H1 (cell line): Measurements from ENCODE around the gene LRCH1. TPM values are rescaled to one million over a fixed set of nuclear protein-coding genes. Genes with fewer than 3 reads are reported as not detected.

Source experiments
- CTCF ChIA-PET: fragments of 300-600 bp; sonication (Branson Sonifier 250); formaldehyde crosslinking; loops from one replicate; lab custom pipeline; 2021; ENCODE audit not compliant: partially characterized antibody; lab: Charles Lee
- POLR2A ChIA-PET: fragments of 300-600 bp; sonication (Branson Sonifier 250); formaldehyde crosslinking; loops from one replicate; lab custom pipeline; 2021; ENCODE audit warnings: inconsistent platforms; ENCODE audit not compliant: partially characterized antibody; lab: Charles Lee
- DNase-seq, 2 experiments: peaks; one replicate each; pipeline versions ENCODE4 v3.0.0 to v3.0.0-alpha.2; 2010 to 2022; ENCODE audit warnings: low spot score in 2 of 2, low read depth in 1 of 2, mixed read lengths in 1 of 2
- FAIRE-seq: peaks from 2 replicates; lab custom pipeline; 2011; peaks lifted over from hg19 to GRCh38; lab: Jason Lieb, UNC
- H2AFZ ChIP-seq: 2 replicates; pipeline ENCODE4 v1.8.1; 2012; ENCODE audit warnings: low read length, inconsistent platforms
- H2AK5ac ChIP-seq: 2 replicates; pipeline ENCODE4 v1.6.1; 2013; ENCODE audit warnings: low read depth, low read length
- H2BK120ac ChIP-seq: replicated peaks from 2 replicates; pipeline ENCODE3; 2013; ENCODE audit warnings: low read depth, low read length, inconsistent platforms
- H2BK12ac ChIP-seq: 2 replicates; pipeline ENCODE4 v1.6.1; 2013; ENCODE audit warnings: low read depth, low read length
- H2BK15ac ChIP-seq: 2 replicates; pipeline ENCODE4 v1.6.1; 2013; ENCODE audit warnings: low read length
- H2BK20ac ChIP-seq: 2 replicates; pipeline ENCODE4 v1.6.1; 2013; ENCODE audit warnings: low read length
- H2BK5ac ChIP-seq: 2 replicates; pipeline ENCODE4 v1.6.1; 2013; ENCODE audit warnings: low read depth, low read length
- H3K14ac ChIP-seq: 2 replicates; pipeline ENCODE4 v1.6.1; 2013; ENCODE audit warnings: inconsistent platforms; ENCODE audit not compliant: insufficient read length
- H3K18ac ChIP-seq: 2 replicates; pipeline ENCODE4 v1.6.1; 2013; ENCODE audit warnings: low read length; ENCODE audit errors: extremely low read depth
- H3K23ac ChIP-seq: 2 replicates; pipeline ENCODE4 v1.6.1; 2013; ENCODE audit warnings: inconsistent platforms; ENCODE audit not compliant: insufficient read length
- H3K23me2 ChIP-seq: 2 replicates; pipeline ENCODE4 v1.6.1; 2013; ENCODE audit warnings: low read depth, low read length
- H3K27ac ChIP-seq: 2 replicates; pipeline ENCODE4 v1.6.1; 2011; ENCODE audit warnings: low read depth, low read length, inconsistent platforms
- H3K27me3 ChIP-seq, 4 experiments: replicated peaks in 1 of 4; 1 replicate in 1 of 4; 2 replicates in 3 of 4; pipeline versions ENCODE4 v1.6.1 to v1.8.1; 2011 to 2013; ENCODE audit warnings: low read length in 3 of 4, mild to moderate bottlenecking in 3 of 4, inconsistent platforms in 2 of 4, mixed read lengths in 2 of 4, moderate library complexity in 1 of 4; ENCODE audit not compliant: control insufficient read depth in 3 of 4, insufficient read depth in 3 of 4; ENCODE audit errors: extremely low read depth in 1 of 4
- H3K36me3 ChIP-seq, 4 experiments: 2 replicates each; pipeline versions ENCODE4 v1.6.1 to v1.8.1; 2011 to 2013; ENCODE audit warnings: mild to moderate bottlenecking in 4 of 4, low read length in 3 of 4, moderate library complexity in 2 of 4, control low read depth in 1 of 4, inconsistent platforms in 1 of 4; ENCODE audit not compliant: insufficient read depth in 4 of 4, control insufficient read depth in 2 of 4
- H3K4ac ChIP-seq: replicated peaks from 2 replicates; pipeline ENCODE3; 2013; ENCODE audit warnings: low read length, low read depth, mixed read lengths, inconsistent platforms; ENCODE audit not compliant: insufficient read length
- H3K4me1 ChIP-seq, 4 experiments: replicated peaks in 1 of 4; 1 replicate in 1 of 4; 2 replicates in 3 of 4; pipeline versions ENCODE4 v1.6.1 to v1.8.1; 2011 to 2013; ENCODE audit warnings: low read length in 3 of 4, inconsistent platforms in 2 of 4, mixed read lengths in 1 of 4; ENCODE audit not compliant: insufficient read depth in 4 of 4, control insufficient read depth in 3 of 4
- H3K4me2 ChIP-seq, 2 experiments: 2 replicates each; pipeline versions ENCODE4 v1.6.1 to v1.8.1; 2011 to 2013; ENCODE audit warnings: low read depth in 2 of 2, low read length in 2 of 2, control low read depth in 1 of 2, inconsistent platforms in 1 of 2, mild to moderate bottlenecking in 1 of 2; ENCODE audit not compliant: insufficient read depth in 1 of 2
- H3K4me3 ChIP-seq, 4 experiments: fragments of 200-600, 300-600 bp in 1 of 4; sonication (generic), shearing (Covaris generic), sonication (Bioruptor Twin) in 1 of 4; 2 replicates each; pipeline versions ENCODE4 v1.5.1 to v1.8.1; 2011 to 2016; ENCODE audit warnings: low read length in 4 of 4, low read depth in 3 of 4, control low read depth in 2 of 4, inconsistent platforms in 2 of 4, mild to moderate bottlenecking in 2 of 4, mixed read lengths in 1 of 4, moderate library complexity in 1 of 4; ENCODE audit not compliant: insufficient read depth in 2 of 4; ENCODE audit errors: extremely low read depth in 1 of 4
- H3K56ac ChIP-seq: replicated peaks from 2 replicates; pipeline ENCODE3; 2013; ENCODE audit warnings: low read depth, mild to moderate bottlenecking, mixed read lengths, low read length, inconsistent platforms; ENCODE audit not compliant: insufficient read length
- H3K79me1 ChIP-seq: 2 replicates; pipeline ENCODE4 v1.6.1; 2013; ENCODE audit warnings: low read depth, low read length, control low read depth
- H3K79me2 ChIP-seq, 2 experiments: 2 replicates each; pipeline versions ENCODE4 v1.6.1 to v1.8.1; 2012 to 2013; ENCODE audit warnings: low read length in 2 of 2, mild to moderate bottlenecking in 2 of 2, inconsistent platforms in 1 of 2; ENCODE audit not compliant: insufficient read depth in 2 of 2, control insufficient read depth in 1 of 2
- H3K9ac ChIP-seq, 4 experiments: replicated peaks in 1 of 4; 1 replicate in 1 of 4; 2 replicates in 3 of 4; pipeline versions ENCODE4 v1.6.1 to v1.8.1; 2011 to 2013; ENCODE audit warnings: low read depth in 3 of 4, low read length in 3 of 4, control low read depth in 2 of 4, mild to moderate bottlenecking in 2 of 4, moderate library complexity in 2 of 4, inconsistent platforms in 1 of 4; ENCODE audit errors: extremely low read depth in 1 of 4
- H3K9me3 ChIP-seq, 2 experiments: 2 replicates each; pipeline versions ENCODE4 v1.6.1 to v1.8.1; 2012 to 2013; ENCODE audit warnings: mild to moderate bottlenecking in 2 of 2, moderate library complexity in 2 of 2, control low read depth in 1 of 2, inconsistent platforms in 1 of 2, low read depth in 1 of 2, low read length in 1 of 2, mixed read lengths in 1 of 2; ENCODE audit not compliant: insufficient read depth in 2 of 2
- H4K20me1 ChIP-seq, 2 experiments: replicated peaks in 1 of 2; 2 replicates each; pipeline versions ENCODE3 to v1.8.1; 2011 to 2013; ENCODE audit warnings: inconsistent platforms in 2 of 2, low read length in 2 of 2, mild to moderate bottlenecking in 1 of 2; ENCODE audit not compliant: insufficient read depth in 2 of 2, control insufficient read depth in 1 of 2
- H4K5ac ChIP-seq: 2 replicates; pipeline ENCODE4 v1.6.1; 2013; ENCODE audit warnings: low read length, low read depth, mixed read lengths, inconsistent platforms; ENCODE audit not compliant: insufficient read length
- H4K8ac ChIP-seq: 2 replicates; pipeline ENCODE4 v1.8.0; 2013; ENCODE audit warnings: mild to moderate bottlenecking, moderate library complexity, low read length, inconsistent platforms; ENCODE audit not compliant: insufficient read depth; ENCODE audit errors: extremely low read depth
- H4K91ac ChIP-seq: replicated peaks from 2 replicates; pipeline ENCODE3; 2013; ENCODE audit warnings: low read length, mixed read lengths, inconsistent platforms; ENCODE audit not compliant: insufficient read length
- ASH2L ChIP-seq: fragments of 200-600, 300-600 bp; sonication (generic); IDR thresholded peaks from one replicate; pipeline ENCODE4 v1.7.1; 2017; ENCODE audit warnings: low read length
- BCL11A ChIP-seq, 2 experiments: IDR thresholded peaks; one replicate each; pipeline ENCODE4 v1.6.1; 2011; ENCODE audit warnings: low read depth in 2 of 2, low read length in 2 of 2, mild to moderate bottlenecking in 2 of 2
- CHD1 ChIP-seq: IDR thresholded peaks from 2 replicates; pipeline ENCODE4 v1.6.1; 2012; ENCODE audit warnings: low read depth, low read length, improper control_type of control experiment
- CTCF ChIP-seq, 3 experiments: IDR thresholded peaks; 1 replicate in 2 of 3; 2 replicates in 1 of 3; pipeline versions ENCODE4 v1.5.1 to v1.6.1; 2011; ENCODE audit warnings: low read length in 3 of 3, mild to moderate bottlenecking in 3 of 3, inconsistent platforms in 2 of 3, low read depth in 1 of 3, moderate library complexity in 1 of 3; ENCODE audit not compliant: insufficient read depth in 1 of 3; ENCODE audit errors: control extremely low read depth in 1 of 3
- EP300 ChIP-seq, 2 experiments: IDR thresholded peaks; 1 replicate in 1 of 2; 2 replicates in 1 of 2; pipeline ENCODE4 v1.6.1; 2011 to 2012; ENCODE audit warnings: low read depth in 2 of 2, low read length in 2 of 2, mild to moderate bottlenecking in 2 of 2, borderline replicate concordance in 1 of 2, inconsistent platforms in 1 of 2, moderate library complexity in 1 of 2
- HDAC6 ChIP-seq: IDR thresholded peaks from one replicate; pipeline ENCODE4 v1.7.1; 2012; ENCODE audit warnings: low read depth, mild to moderate bottlenecking, inconsistent platforms, low read length, moderate library complexity
- MAX ChIP-seq: IDR thresholded peaks from 2 replicates; pipeline ENCODE4 v1.6.1; 2012; ENCODE audit warnings: inconsistent platforms
- YY1 ChIP-seq: IDR thresholded peaks from 2 replicates; pipeline ENCODE4 v1.6.1; 2011; ENCODE audit warnings: low read depth, mild to moderate bottlenecking, low read length
- ZNF274 ChIP-seq: IDR thresholded peaks from 2 replicates; pipeline ENCODE4 v1.7.0; 2012; ENCODE audit warnings: low read length, borderline replicate concordance; ENCODE audit errors: extremely low read depth
- WGBS, 2 experiments: shearing (Covaris generic) in 1 of 2; methylation state at CpG; one replicate each; pipeline versions ENCODE4 v1.1.6 to v1.1.7; 2013 to 2015; ENCODE audit warnings: low lambda C conversion rate in 2 of 2, mixed read lengths in 2 of 2, inconsistent platforms in 1 of 2, low coverage in 1 of 2, missing lambda C conversion rate in 1 of 2; ENCODE audit not compliant: insufficient replicate concordance in 2 of 2, insufficient coverage in 1 of 2, insufficient read length in 1 of 2; ENCODE audit errors: extremely low coverage in 1 of 2, missing lambda C conversion rate in 1 of 2; 5-methylcytosine and 5-hydroxymethylcytosine counted together
- polyA plus RNA-seq, 7 experiments: library from polyadenylated mRNA; depleted of rRNA in 3 of 7; stranded (reverse) in 5 of 7; unstranded in 2 of 7; fragments of >200 nt in 5 of 7; fragments of 200-250 nt in 2 of 7; gene quantifications; 1 replicate in 5 of 7; 2 replicates in 1 of 7; 4 replicates in 1 of 7; pipeline versions ENCODE4 v1.2.1 to v1.2.3, GENCODE V29; 2011 to 2013; ENCODE audit warnings: missing spikeins in 2 of 7, mixed read lengths in 2 of 7
- total RNA-seq: library from RNA; stranded (reverse); fragmentation: NEBNext Ultra II Directional; extraction: Animal tissue kit (Norgen Biotek cat#: 25700); gene quantifications from 2 replicates; pipeline ENCODE4 v1.2.1, GENCODE V29; 2021

Gene LRCH1
- total and polyA plus RNA-seq, 2 of the 8 experiments (the other 6 are each of a cell fraction or from before 2014, with no cell fraction given): 3.0 to 10.1 TPM

GRCh38 chr13:46621792-46622629 lies 69.0 kb downstream of the LRCH1 start:
- Histone ChIP-seq H4K5ac (no peak overlapping the region), H3K4me3 (no peak overlapping the region), H3K56ac (no peak overlapping the region), H2BK15ac (no peak overlapping the region), H2AFZ (no peak overlapping the region), H3K27ac (no peak overlapping the region), H3K23me2 (no peaks in the 10 kb centered on the region), H2BK20ac (no peak overlapping the region), H2AK5ac (no peak overlapping the region), H2BK120ac (no peak overlapping the region), H3K23ac (no peak overlapping the region), H3K4me1 (peaks cover 5 to 19% (median 12%) of the 10 kb centered on the region in 4 experiments), H3K79me1 (0 out of 2 replicates have a peak, but pooled peaks cover 2% of the 10 kb centered on the region), H3K4ac (no peak overlapping the region), H4K8ac (no peak overlapping the region), H4K91ac (no peak overlapping the region), H3K9me3 (no peaks in the 10 kb centered on the region), H3K9ac (no peak overlapping the region), H3K18ac (no peak overlapping the region), H4K20me1 (peaks cover 2 to 4% of the 10 kb centered on the region in 2 experiments), H2BK5ac (no peak overlapping the region), H3K4me2 (no peak overlapping the region), H2BK12ac (no peak overlapping the region), H3K27me3 (no peaks in the 10 kb centered on the region), H3K79me2 (peaks cover 3 to 57% of the 10 kb centered on the region in 2 experiments; a peak in 3 of 4 replicates), H3K36me3 (no peaks in the 10 kb centered on the region), H3K14ac (no peak overlapping the region)
- FAIRE-seq: no peak
- ChIA-PET POLR2A (no interaction called here), CTCF (interaction anchor here (0.6 to 4.2 kb wide), 6 partner anchors 10 to 86 kb away, joined by 3 to 27 read pairs (median 4); no protein-coding TSS in a partner anchor)
- no peak for DNase-seq
- 78% methylated on average over 4 of the region's 4 CpGs; no CpG with 5 or more reads in 1 of the 2 experiments for WGBS, 2 experiments
- TF ChIP-seq CHD1: no peak
- no peak for TF ChIP-seq ASH2L
- no peak for TF ChIP-seq CTCF (IDR thresholded peaks at IDR 0.05; ENCODE audit: control extremely low read depth in 1 of 3, insufficient read depth in 1 of 3, low read depth in 1 of 3, low read length in 3 of 3)
- no peak for TF ChIP-seq EP300 (IDR thresholded peaks at IDR 0.05; ENCODE audit: borderline replicate concordance in 1 of 2, low read depth in 2 of 2, low read length in 2 of 2)
- no peak for TF ChIP-seq MAX
- TF ChIP-seq HDAC6: no peak
- no peak for TF ChIP-seq YY1
- TF ChIP-seq BCL11A (IDR thresholded peaks at IDR 0.05; ENCODE audit: low read depth in 2 of 2, low read length in 2 of 2): no peak
- no peak for TF ChIP-seq ZNF274
